IPS-20b (cell line): ENCODE results near the gene PLXDC2.

Source experiments
- H3K27ac ChIP-seq: one replicate; pipeline ENCODE4 v1.5.1; 2013; ENCODE audit warnings: low read length
- H3K27me3 ChIP-seq: 2 replicates; pipeline ENCODE4 v1.6.1; 2013; ENCODE audit warnings: mild to moderate bottlenecking, low read length, inconsistent platforms; ENCODE audit not compliant: insufficient read depth
- H3K36me3 ChIP-seq: 2 replicates; pipeline ENCODE4 v1.6.1; 2013; ENCODE audit warnings: low read depth, mild to moderate bottlenecking, inconsistent platforms, low read length, moderate library complexity; ENCODE audit not compliant: insufficient read depth
- H3K4me1 ChIP-seq: 2 replicates; pipeline ENCODE4 v1.6.1; 2013; ENCODE audit warnings: mild to moderate bottlenecking, control low read depth, inconsistent platforms, low read length, moderate library complexity; ENCODE audit not compliant: insufficient read depth
- H3K4me3 ChIP-seq: 2 replicates; pipeline ENCODE4 v1.5.1; 2013; ENCODE audit warnings: mild to moderate bottlenecking, low read length, inconsistent platforms
- H3K9ac ChIP-seq: 2 replicates; pipeline ENCODE4 v1.6.1; 2013; ENCODE audit warnings: low read depth, mild to moderate bottlenecking, inconsistent platforms, low read length, moderate library complexity
- H3K9me3 ChIP-seq: 2 replicates; pipeline ENCODE4 v1.6.1; 2013; ENCODE audit warnings: mild to moderate bottlenecking, low read depth, low read length, inconsistent platforms; ENCODE audit not compliant: insufficient read depth

PLXDC2 gene

GRCh38 chr10:20271490-20271889, 455.3 kb downstream of the PLXDC2 start:
- no peaks in the 10 kb centered on the region for H3K9me3 ChIP-seq
- H3K27me3 ChIP-seq, result no peaks in the 10 kb centered on the region
- no peak overlapping the region for H3K4me3 ChIP-seq
- H3K27ac ChIP-seq, result no peak overlapping the region
- no peaks in the 10 kb centered on the region for H3K36me3 ChIP-seq
- H3K9ac ChIP-seq, result no peak overlapping the region
- no peaks in the 10 kb centered on the region for H3K4me1 ChIP-seq

GRCh38 chr10:20272608-20273007, 456.4 kb downstream of the PLXDC2 start:
- Histone ChIP-seq H3K9me3 (no peaks in the 10 kb centered on the region), H3K36me3 (no peaks in the 10 kb centered on the region)

GRCh38 chr10:20274571-20274970, 458.3 kb downstream of the PLXDC2 start:
- H3K4me3 ChIP-seq, result no peak overlapping the region
- no peaks in the 10 kb centered on the region for H3K27me3 ChIP-seq
- no peak overlapping the region for H3K27ac ChIP-seq
- H3K9ac ChIP-seq, result no peak overlapping the region
- no peaks in the 10 kb centered on the region for H3K4me1 ChIP-seq
- H3K9me3 ChIP-seq, result no peaks in the 10 kb centered on the region
- H3K36me3 ChIP-seq, result peaks cover 2% of the 10 kb centered on the region; the same call in 1 of the 2 replicates

More at GRCh38 chr10:20272608-20273007, 456.4 kb downstream of the PLXDC2 start:
- no peak overlapping the region for H3K9ac ChIP-seq
- no peaks in the 10 kb centered on the region for H3K4me1 ChIP-seq
- no peaks in the 10 kb centered on the region for H3K27me3 ChIP-seq
- H3K27ac ChIP-seq, result no peak overlapping the region
- no peak overlapping the region for H3K4me3 ChIP-seq

- peaks cover 17% of the 10 kb centered on the region; the same call in 1 of the 2 replicates for H3K36me3 ChIP-seq
- H3K4me3 ChIP-seq, result no peak overlapping the region
- H3K27me3 ChIP-seq, result no peaks in the 10 kb centered on the region
- H3K4me1 ChIP-seq, result no peaks in the 10 kb centered on the region
- no peak overlapping the region for H3K27ac ChIP-seq
- no peak overlapping the region for H3K9ac ChIP-seq
- no peaks in the 10 kb centered on the region for H3K9me3 ChIP-seq
Measured at GRCh38 chr10:20276127-20276979, 460.1 kb downstream of the PLXDC2 start.

GRCh38 chr10:20277820-20278219, 461.6 kb downstream of the PLXDC2 start:
- Histone ChIP-seq H3K4me1 (no peaks in the 10 kb centered on the region), H3K4me3 (no peak overlapping the region), H3K27ac (no peak overlapping the region), H3K9me3 (no peaks in the 10 kb centered on the region), H3K36me3 (peaks cover 21% of the 10 kb centered on the region; the same call in 1 of the 2 replicates), H3K9ac (no peak overlapping the region), H3K27me3 (no peaks in the 10 kb centered on the region)

- Histone ChIP-seq H3K4me3 (no peak overlapping the region), H3K27me3 (no peaks in the 10 kb centered on the region), H3K9ac (no peak overlapping the region), H3K9me3 (no peaks in the 10 kb centered on the region), H3K36me3 (peaks cover 21% of the 10 kb centered on the region; the same call in 1 of the 2 replicates), H3K4me1 (no peaks in the 10 kb centered on the region), H3K27ac (no peak overlapping the region)
Measured at GRCh38 chr10:20281579-20281978, 465.3 kb downstream of the PLXDC2 start.

- Histone ChIP-seq H3K9ac (no peak overlapping the region), H3K27ac (no peak overlapping the region), H3K4me1 (no peaks in the 10 kb centered on the region), H3K9me3 (no peaks in the 10 kb centered on the region), H3K36me3 (no peaks in the 10 kb centered on the region), H3K27me3 (no peaks in the 10 kb centered on the region), H3K4me3 (no peak overlapping the region)
Measured at GRCh38 chr10:20287586-20287985, 471.4 kb downstream of the PLXDC2 start.

- H3K27me3 ChIP-seq, result no peaks in the 10 kb centered on the region
- no peaks in the 10 kb centered on the region for H3K36me3 ChIP-seq
- H3K9me3 ChIP-seq, result no peaks in the 10 kb centered on the region
- H3K9ac ChIP-seq, result no peak overlapping the region
- H3K4me1 ChIP-seq, result no peaks in the 10 kb centered on the region
- H3K27ac ChIP-seq, result no peak overlapping the region
- H3K4me3 ChIP-seq, result no peak overlapping the region
Measured at GRCh38 chr10:20288060-20288459, 471.8 kb downstream of the PLXDC2 start.

GRCh38 chr10:20289070-20289828, 473.0 kb downstream of the PLXDC2 start:
- Histone ChIP-seq H3K4me3 (no peak overlapping the region), H3K36me3 (no peaks in the 10 kb centered on the region), H3K27me3 (no peaks in the 10 kb centered on the region), H3K4me1 (no peaks in the 10 kb centered on the region), H3K9me3 (no peaks in the 10 kb centered on the region), H3K9ac (no peak overlapping the region), H3K27ac (no peak overlapping the region)

- Histone ChIP-seq H3K4me1 (no peaks in the 10 kb centered on the region; the same call in 1 of the 2 replicates), H3K27me3 (no peaks in the 10 kb centered on the region), H3K27ac (no peak overlapping the region), H3K36me3 (no peaks in the 10 kb centered on the region), H3K4me3 (no peak overlapping the region), H3K9ac (no peak overlapping the region), H3K9me3 (peaks cover 15% of the 10 kb centered on the region)
Measured at GRCh38 chr10:20298417-20298816, 482.2 kb downstream of the PLXDC2 start.

- Histone ChIP-seq H3K36me3 (no peaks in the 10 kb centered on the region), H3K9me3 (peaks cover 16% of the 10 kb centered on the region), H3K4me3 (no peak overlapping the region), H3K9ac (no peak overlapping the region), H3K4me1 (no peaks in the 10 kb centered on the region; the same call in 1 of the 2 replicates), H3K27ac (no peak overlapping the region), H3K27me3 (no peaks in the 10 kb centered on the region)
Measured at GRCh38 chr10:20299034-20299736, 483.0 kb downstream of the PLXDC2 start.
